Measurements from ENCODE around the gene MRPS5.

The MRPS5 gene

DNA sequence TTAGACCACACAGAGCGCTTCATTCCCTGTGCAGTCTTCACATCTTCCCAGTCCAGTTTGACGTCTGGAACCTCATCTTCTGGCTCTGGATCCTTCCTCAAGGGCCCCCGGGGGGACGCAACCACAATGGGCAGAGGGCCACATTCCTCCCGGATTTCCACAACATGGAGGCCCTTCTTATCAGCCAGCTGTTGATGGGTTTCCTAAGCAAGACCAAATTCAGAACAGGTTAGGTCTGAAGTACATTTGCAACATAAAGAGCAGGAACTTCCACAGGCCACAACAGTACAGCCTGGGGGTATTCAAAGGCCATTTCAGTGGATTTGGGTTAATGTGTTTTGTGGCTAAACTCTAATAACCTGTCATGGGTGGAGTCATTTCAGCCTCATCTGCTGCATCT, 34.2 kb downstream of the MRPS5 start:
- no peak for DNase-seq

DNA sequence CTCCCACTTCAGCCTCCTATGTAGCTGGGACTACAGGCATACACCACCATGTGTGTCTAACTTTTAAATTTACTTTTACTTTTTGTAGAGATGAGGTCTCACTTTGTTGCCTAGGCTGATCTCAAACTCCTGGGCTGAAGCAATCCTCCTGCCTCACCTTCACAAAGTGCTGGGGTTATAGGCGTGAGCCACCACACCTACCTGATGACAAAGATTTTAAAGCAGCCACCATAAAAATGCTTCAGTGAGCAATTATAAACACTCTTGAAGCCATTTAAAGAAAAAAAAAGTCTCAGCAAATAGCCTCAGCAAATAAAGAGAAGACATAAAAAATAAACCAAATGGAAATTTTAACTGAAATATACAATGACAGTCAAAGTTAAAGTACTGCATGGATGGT, 35.6 kb downstream of the MRPS5 start:
- DNase-seq, result no peak

DNA sequence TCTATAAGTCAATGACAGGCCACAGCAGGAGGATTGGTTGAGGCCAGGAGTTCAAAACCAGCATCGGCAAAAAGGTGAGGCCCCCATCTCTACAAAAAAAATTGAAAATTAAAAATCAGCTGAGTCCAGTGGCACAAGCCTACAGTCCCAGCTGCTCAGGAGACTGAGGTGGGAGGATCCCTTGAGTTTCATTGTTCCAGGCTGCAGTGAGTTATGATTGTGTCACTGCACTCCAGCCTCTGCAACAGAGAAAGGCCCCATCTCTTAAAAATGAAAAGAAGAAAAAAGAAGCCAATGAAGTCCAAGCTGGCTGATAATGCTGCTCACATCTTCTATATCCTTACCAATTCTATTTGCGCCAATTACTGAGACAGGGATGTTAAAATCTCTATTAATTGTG, 39.1 kb downstream of the MRPS5 start:
- DNase-seq, result no peak

DNA sequence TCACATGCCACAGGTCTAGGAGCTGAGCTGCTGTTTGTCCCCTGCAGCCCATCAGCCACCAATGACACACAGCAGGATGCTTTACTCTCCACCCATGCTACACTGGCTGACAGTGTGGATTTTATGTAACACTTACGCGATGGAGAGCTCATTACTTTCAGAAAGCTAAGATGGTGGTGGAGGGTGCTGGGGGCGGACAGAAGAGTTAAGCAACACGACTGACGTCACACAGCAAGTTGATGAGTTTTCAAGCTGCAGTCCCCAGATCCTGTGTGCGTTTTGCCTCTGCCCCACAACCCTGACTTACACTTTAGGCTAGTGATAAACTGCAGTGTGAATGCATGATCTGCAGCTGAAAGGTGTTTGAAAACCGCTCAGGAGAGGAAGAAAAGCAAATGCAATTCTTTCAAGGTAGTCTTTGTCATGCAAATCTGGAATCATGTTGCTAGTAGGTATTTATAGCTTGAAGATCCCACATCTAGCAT, 42.4 kb downstream of the MRPS5 start:
- DNase-seq, result peak in 1 of 5 donors; percentile 66

DNA sequence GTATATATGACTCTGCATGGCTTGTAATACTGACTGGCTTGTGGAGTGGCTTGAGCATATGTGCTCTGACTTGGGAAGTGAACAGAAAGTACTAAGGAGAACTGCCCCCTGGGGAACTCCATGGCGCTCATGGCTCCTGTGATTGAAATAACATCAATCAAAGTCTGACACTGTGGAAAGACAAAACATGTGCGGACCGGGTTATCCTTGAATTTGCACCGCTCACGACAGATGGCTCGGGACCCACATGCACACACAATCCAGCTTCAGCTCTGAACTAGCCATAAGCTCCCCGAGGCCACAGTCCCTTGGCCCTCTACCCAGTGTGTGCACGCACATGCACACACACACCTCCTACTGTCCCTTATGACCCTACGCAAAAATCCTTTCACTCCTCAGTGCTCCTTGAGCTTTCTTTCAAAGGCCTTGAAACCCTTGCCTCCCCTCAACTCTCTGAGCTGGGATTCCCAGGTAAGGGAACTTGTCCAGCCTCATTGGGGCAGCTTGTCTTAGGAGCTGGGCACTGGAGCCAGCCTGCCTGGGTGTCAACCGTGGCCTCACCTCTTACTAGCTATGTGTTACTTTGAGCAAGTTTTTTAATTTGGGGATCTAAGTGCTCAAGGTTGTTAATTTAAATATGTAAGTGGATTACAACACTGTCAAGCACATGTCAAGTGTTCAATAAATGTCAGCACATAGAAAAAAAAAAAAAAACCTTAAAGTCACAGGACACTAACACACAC, 43.6 kb downstream of the MRPS5 start:
- DNase-seq, result no peak

DNA sequence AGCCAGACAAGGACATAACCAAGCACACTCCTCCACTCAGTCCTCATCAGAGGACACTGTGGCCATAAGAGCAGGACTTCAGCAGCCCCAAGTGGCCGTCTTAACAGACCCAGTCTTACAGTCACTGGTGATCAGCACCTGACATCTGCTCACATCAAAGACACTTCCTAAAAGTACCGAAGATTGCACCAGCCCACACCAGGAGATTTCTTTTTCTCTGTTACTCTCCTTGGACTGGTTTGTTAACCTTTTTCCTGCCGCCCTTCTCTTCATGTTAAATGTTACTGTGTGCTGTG, 44.1 kb downstream of the MRPS5 start:
- DNase-seq, result no peak

DNA sequence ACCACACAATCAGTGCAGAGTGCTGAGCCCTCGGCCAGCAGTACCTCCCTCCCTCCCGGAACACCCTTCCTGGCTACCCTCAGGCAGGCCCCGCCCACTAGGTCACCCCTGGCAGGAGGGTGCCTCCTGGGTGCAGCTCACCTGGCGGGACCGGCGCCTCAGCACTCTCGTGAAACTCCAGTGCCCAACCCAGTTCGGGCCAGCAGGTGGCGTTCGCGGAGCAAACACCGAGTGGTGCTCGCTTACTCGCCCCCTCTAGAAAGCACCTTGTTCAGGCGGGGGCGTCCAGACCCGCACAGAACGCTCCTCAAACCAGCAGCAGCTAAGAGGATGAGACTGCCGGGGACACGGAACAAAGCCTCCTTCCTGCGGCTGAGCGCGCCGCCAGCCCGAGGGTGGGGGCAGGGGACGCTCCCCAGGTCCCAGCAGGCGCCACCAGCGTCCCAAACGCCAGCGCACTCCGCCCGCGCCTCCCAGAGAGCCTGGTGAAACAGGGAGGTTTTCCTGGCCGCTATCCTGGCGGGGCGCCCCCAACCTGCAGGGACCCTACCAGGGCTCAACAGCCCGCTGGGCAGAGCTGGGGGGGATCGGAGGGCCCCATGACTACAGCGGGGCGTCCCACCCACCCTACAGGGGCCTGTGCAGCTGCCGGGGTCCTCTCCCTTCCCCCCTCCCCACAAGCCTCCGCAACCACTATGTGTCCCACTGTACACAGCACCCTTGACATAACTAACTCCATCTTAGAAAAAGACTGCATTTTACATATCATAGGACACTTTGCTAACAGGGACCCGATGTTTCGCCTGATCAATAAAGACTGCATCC, 44.7 kb downstream of the MRPS5 start:
- DNase-seq, result peak; percentile 78 to 92 (median 82)

DNA sequence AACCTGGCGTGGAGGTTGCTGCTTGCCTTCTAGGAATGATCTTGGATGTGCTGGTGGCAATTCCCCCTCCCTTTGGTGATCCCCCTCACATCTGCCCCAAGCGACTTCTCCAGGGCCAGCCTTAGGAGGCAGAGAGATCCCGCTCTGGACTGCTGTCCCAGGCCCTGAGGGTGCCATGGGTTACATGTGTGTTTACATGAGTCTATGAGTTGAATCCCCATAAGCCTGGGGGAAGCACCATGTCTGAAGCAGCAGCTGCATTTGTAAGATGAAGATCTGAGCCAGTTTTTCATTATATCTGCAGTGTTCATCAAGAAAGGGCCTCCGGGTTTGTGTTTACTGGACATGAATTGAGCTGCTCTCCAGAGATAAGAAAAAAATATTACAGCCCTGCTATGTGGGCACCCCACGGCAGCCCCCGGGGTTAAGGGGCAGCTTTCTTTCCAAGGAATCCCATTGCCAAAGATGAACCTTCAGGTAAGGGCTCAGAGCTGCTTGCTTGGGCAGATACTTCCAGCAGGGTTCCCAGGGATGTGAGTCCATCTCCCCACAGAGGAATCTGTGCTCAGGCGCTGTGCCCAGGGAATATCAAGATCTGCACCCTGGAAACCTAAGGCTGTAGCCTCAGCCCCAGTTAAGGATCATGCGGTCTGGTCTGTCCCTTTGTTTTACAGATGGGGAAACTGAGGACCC, 46.0 kb downstream of the MRPS5 start:
- DNase-seq, result no peak

DNA sequence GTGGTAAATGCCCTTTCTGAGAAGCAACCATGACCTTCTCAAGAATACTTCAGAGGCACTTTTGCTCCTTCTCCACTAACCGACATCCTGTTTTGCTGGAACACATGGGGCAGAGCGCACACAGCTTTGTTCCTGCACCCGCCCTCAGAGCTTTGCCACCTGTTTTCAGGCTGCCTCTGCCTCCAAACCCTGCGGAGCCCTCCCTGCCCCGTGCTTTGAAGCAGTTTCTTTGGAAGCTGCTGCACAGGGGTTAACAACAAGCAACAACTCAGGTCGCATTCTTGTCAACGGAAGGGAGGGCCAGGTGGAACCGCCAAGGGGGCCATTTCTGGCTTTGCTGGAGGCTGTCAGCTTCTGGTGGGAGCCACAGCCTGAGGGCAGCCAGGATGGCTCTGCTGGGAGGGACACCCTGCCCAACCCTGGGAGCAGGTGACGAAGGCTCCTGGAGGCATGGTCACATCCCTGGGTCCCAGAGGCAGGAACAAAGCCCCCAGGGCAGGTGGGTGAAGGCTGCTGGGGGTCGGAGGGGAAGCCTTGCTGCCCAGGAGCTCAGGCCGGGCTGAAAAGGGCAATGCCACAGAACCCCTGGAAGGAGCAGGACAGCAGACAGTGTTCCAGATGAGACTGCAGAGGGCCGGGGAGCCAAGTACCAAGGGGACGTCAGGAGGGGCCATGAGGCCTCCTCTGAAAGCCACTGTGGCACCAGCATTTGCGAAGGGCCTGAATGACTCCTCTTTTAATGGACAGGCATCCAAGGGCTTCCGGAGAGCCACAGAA, 46.8 kb downstream of the MRPS5 start:
- DNase-seq, result peak in 3 of 5 donors; percentile 38 to 94 (median 52)

DNA sequence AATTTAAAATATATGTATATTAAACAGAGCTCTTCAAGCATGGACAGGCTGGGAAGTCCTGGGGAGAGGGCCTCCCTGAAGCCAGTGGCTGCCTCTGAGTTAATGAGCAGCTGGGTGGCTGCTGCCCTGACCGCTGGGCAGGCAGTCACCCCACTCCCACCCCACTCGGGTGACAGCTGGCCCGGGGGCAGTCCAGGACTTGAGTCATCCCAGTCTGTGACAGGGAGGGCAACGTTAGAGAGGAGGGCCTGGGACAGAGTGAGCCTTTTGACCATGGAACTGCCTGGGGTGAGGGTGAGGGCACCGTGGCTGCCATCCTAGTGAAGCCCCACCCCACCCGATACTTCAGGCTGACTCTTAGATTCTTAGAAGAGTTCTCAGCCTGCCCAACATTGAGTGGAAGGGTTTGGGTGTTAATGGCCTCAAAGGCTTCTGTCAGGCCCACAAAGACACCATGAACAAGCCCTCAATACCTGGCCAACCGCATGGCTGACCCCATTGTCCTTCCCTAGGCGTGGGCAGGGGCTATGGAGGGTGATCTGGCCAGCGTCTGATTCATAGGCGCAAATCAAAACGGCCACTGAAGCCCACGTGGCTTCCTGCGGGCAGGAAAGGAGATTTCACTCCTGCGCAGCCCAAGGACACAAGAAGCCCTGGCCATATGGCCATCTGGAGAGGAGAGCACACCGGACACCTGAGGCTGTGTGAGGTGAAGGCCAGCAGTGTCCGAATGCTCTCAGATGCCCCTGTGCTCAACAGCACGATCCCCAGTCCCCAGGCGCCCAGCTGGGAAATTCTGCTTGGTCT, 47.5 kb downstream of the MRPS5 start:
- DNase-seq, result peak in 1 of 5 donors; percentile 60

DNA sequence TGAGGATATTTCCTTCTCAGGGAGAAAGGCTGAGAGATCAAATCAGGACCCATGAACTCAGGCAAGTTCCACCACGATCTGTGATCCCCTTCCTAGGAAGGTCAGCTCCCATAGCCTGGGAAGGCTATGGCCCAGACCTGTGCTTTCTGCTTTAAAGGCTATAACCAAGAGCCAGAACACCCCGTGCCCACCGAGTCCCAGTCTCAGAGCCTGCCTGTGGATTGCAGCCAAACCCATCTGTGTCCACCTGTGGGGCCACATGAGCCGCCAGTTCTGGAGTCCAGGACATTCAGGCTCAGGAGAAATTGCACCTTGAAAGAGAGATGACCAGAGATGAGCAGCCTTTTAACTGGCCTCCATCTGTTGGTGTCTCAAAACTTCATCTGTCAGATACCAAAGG, 49.2 kb downstream of the MRPS5 start:
- DNase-seq, result no peak

DNA sequence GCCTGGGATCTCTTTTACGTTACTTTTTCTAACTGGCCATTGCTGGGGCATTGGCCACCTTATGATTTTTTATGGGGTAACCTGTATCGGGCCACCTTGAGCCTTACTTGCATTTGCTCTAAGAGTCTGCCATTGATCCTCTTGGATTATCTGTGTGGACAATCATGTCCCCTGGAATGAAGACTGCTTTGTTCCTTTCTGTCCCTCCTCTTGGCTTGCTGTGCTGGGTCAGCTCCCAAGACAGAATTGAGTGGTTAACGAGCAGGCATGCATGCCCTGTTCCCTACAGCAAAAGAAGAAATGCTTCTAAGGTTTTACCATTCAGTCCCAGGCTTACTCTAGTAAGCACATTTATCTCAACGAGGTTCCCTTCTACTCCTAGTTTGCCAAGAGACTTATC, 49.8 kb downstream of the MRPS5 start:
- DNase-seq, result no peak

DNA sequence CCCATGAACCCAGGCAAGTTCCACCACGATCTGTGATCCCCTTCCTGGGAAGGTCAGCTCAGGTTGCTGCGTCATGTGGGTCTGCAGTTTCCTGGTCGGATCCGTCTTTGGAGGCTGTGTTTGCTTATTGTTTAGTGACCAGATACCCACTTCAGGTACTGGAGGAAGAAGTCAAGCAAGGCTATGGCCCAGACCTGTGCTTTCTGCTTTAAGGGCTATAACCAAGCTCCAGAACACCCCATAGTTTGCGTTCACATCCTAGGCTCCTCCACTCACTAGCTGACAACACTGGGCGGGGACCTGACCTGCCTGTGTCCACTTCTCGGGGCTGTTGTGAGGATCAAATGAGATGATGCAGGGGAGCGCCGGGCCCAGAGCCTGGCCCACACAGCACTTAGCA, 52.1 kb downstream of the MRPS5 start:
- DNase-seq, result no peak

DNA sequence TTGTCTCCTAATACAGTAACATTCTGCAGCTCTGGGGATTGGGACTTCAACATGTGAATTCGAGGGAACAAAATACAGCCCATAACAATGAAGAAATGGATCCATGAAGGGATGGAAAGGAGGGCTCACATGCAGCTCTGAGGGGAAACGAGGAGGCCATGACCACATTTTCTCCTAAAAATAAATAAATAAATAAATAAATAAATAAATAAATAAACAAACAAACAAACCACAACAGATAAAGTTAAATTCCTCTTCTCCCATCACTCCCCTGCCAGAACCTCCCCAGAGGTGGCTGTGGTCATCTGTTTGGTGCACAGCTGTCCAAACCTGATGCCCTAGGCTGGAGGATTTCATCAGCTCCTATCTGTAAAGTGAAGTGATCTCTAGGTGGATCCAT, 53.4 kb downstream of the MRPS5 start:
- DNase-seq, result no peak

DNA sequence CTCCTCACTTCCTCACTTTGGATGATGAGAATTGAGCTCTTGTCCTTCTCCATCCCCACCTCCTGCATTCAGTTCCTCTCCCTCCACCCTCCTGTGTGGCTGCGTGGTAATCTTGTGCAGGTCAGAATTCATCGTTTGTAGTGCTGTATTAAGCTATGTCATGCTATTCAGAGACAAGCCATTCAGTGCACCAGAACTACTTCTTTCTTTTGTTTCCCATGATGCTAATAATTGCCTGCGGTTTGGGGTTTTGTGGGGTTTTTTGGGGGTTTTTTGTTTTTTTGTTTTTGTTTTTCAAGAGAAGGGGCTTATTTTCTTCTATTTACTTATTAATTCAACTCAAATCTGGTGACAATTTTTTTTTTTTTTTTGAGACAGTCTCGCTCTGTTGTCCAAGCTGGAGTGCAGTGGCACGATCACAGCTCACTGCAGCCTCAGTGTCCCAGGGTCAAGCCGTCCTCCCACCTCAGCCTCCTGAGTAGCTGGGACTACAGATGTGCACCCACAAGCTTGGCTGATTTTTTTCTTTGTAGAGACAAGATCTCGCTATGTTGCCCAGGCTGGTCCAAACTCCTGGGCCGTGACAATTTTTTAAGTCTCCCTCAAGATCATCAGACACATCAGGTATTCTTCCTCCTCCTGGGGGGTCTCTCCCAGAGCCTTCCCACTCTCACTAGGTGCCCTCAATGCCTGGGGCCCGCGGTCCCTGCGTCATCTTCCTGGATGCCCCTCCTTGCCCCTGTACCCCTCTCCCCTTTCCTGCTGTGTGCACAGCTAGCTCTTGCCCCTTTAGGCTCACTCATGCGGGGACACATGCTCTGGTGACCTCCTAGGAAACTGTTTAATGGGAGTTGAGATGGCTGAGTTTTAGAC, 58.3 kb downstream of the MRPS5 start:
- DNase-seq, result no peak

DNA sequence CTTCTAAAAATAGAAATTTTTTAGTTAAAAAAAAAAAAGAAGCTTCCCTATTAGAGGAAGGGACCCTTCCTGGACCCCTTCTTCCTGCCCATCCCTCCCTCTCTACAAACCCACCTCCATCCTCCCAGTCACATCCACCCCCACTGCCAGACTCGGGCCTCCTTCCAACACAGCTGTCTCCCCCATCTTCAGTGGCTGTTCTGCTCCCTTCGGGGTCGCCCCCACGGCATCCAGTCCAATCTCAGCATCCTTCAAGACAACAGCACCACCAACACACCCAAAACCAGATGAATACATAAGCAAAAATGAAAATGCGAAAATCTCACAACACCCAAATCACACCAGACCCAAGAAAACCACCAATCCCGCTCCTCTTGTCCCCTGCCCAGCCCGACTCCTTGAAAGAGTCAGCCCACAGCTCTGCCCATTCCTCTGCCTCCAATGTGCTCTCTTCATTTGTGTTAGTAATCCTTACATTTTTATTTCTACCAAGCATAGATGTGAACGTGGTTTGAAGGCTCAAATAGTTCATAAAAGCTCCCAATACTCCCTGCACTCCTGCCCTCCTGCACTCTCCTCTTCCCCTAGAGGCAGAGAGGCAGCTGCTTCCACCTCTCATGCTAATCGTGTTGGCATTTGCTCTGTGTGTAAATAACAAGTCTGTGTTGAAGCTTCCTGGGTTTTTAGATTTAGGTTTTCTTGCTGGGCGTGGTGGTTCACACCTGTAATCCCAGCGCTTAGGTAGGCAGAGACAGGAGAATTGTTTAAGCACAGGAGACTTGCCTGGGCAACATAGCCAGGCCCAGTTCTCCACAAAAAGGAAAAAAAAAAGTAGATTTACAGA, 59.1 kb downstream of the MRPS5 start:
- no peak for DNase-seq

DNA sequence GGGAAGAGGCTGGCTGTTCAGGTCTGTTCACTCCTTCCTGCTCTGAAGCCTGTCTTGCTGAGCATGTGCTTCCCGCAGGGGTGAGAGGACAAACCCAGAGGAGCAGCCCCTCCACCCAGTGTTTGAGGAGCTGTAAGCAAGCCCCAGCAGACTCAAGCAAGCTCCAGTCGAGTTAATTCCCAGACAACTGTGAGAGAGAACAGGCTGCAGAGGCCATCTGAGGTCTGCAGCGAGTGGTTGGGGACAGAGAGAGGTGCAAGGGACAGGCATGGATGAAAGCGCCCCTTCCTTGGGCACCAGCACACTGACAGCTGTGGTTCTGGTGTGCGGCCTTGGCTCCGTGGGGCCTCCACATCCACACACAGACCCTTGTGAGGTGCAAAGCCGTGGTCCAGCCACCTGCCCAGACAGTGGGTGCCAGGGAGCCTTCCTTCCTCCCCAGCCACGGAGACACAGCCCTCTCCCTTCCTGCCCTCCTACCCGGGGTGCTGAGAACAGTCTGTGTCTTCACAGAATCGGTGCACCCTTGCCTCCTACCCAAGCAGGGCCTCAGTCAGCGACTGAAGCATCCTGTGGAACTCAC, 59.9 kb downstream of the MRPS5 start:
- DNase-seq, result peak in 1 of 5 donors; percentile 71

DNA sequence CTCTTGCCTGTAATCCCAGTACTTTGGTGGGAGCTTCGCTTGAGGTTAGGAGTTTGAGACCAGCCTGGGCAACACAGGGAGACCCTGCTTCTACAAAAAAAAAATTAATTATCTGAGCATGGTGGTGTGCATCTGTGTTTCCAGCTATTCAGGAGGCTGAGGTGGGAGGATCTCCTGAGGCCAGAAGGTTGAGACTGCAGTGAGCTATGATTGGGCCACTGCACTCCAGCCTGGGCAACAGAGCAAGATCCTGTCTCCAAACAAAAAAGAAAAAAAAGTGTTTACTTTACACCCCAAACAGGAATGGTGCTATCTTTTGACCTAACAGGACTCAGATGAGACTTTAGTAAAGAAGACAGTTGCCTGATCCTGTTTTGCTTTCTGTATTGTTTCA, 60.5 kb downstream of the MRPS5 start:
- DNase-seq, result no peak

DNA sequence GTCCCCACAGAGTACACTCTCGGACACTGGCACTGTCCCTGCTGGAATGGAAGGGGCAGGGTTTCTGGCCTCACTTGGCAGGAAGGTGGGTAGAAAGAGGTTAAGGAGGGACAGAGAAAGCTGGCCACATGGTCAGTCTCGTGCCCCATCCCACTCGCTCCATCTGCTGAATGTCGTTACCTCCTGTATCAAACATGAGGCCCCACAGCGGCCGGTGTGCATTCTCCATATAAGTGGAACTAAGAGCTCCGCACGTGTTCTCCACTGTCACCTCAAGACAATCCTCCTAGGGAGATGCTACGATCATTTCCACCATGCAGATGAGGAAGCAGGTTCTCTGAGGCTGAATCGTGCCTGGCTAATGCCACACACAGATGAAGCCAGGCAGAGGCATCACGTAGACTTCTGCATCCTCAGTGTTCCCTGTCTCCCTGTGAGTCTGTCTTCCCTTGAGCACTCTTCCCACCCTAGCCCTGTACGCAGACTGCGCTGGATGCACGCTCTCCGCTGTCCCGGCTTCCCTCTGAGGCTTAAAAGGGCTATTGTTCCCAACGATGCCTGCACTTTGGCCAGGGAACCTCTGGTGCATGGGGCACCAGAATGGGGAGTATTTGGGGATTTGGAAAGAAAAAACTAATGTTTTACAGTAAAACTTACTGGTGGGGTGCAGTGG, 61.0 kb downstream of the MRPS5 start:
- DNase-seq, result no peak
